ENCODE data around the gene CTNNBIP1. TPM values are rescaled to one million over a fixed set of nuclear protein-coding genes. Genes with fewer than 3 reads are reported as not detected.

Gene CTNNBIP1
- total and polyA plus RNA-seq, 2 donors (not counting 1 experiment from before 2014, with no cell fraction given): 6.9 to 8.7 TPM

DNA sequence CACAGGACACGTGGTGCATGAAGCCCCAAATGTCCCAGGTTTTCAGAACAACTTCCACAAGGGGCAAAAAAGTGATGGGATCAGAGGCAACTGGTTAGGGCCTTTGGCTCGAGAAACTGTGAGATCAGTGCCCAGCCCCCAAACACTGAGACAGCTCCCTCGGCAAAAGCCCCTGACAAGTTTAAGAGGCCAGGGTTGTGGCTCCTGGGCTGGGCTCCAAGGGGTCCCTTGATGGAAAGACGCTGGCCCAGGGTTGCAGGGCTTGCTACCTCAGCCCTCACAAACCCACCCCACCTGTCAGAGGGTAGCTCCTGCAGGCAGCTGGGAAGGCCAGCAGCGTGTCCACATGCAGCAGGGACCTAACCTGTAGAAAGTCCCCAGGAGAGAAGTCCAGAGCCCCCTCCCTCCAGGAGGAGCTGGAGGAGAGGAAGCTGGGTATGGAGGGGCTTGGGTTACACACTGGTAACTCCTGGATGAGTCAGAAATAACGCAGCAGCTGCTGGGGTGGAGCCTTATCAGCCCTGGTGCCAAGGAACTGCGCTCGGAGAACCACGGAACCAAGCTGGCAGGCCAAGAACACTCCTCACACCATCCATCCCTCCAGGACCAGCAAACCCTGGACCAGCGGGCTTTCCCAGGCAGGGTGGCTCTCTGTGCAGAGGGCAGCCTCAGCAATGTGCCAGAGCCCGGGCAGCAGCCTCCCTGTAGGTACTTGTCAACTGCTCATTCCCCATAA, 37.5 kb downstream of the CTNNBIP1 start:
- H3K27ac Mint-ChIP-seq: no peak overlapping the region
- POLR2A ChIA-PET: no interaction called here

More for the DNA sequence above, 37.5 kb downstream of the CTNNBIP1 start:
- CTCF ChIA-PET: interaction anchor here (0.9 to 14.9 kb wide), 6 partner anchors 11 to 377 kb away, joined by 3 to 281 read pairs (median 18); partner anchors contain the start of genes LZIC and NMNAT1
- Histone ChIP-seq H3K9me3 (ENCODE audit: control extremely low read depth in 1 of 3, control insufficient read depth in 2 of 3, insufficient read depth in 1 of 3, low read length in 2 of 3) (no peaks in the 10 kb centered on the region), H3K9ac (ENCODE audit: low read length) (no peak overlapping the region), H3K27ac (ENCODE audit: low read length in 2 of 2) (no peak overlapping the region), H2AFZ (ENCODE audit: insufficient read depth, low read depth, low read length, poor library complexity, severe bottlenecking) (no peak overlapping the region), H3K4me1 (ENCODE audit: control insufficient read depth in 2 of 2, insufficient read depth in 2 of 2, low read length in 2 of 2) (peaks cover 0 to 10% of the 10 kb centered on the region in 2 donors), H4K20me1 (ENCODE audit: control insufficient read depth, insufficient read depth, low read length, poor library complexity, severe bottlenecking) (no peaks in the 10 kb centered on the region), H3K36me3 (replicated peaks in 1 of 2; ENCODE audit: control extremely low read depth in 1 of 2, control insufficient read depth in 1 of 2, extremely low read depth in 1 of 2, insufficient read depth in 2 of 2, low read length in 1 of 2) (peaks cover 0 to 10% of the 10 kb centered on the region in 2 experiments), H3K27me3 (replicated peaks in 1 of 4; ENCODE audit: control extremely low read depth in 1 of 4, control insufficient read depth in 3 of 4, insufficient read depth in 4 of 4, low read length in 3 of 4) (no peaks in the 10 kb centered on the region), H3K79me2 (ENCODE audit: control insufficient read depth, insufficient read depth, low read length) (no peaks in the 10 kb centered on the region), H3K4me3 (ENCODE audit: control extremely low read depth in 1 of 5, extremely low read depth in 1 of 5, insufficient read depth in 1 of 5, low read depth in 2 of 5, low read length in 4 of 5) (no peak overlapping the region), H3K4me2 (replicated peaks; ENCODE audit: low read depth, low read length, poor library complexity, severe bottlenecking) (no peak overlapping the region)
- no peak overlapping the region for H3K4me3 Mint-ChIP-seq
- intact Hi-C loops (cut with micrococcal nuclease): no loop called here
- ATAC-seq (ENCODE audit: low read depth) (no peak), DNase-seq (no peak)
- peaks cover 4% of the 10 kb centered on the region for H3K4me1 Mint-ChIP-seq
- H3K27me3 Mint-ChIP-seq: no peaks in the 10 kb centered on the region
- no peaks in the 10 kb centered on the region for H3K9me3 Mint-ChIP-seq (ENCODE audit: insufficient read depth)
- no peak for TF ChIP-seq EZH2 (IDR thresholded peaks at IDR 0.05; ENCODE audit: borderline replicate concordance, insufficient read depth, low read depth, low read length, poor library complexity, severe bottlenecking)
- TF ChIP-seq, protein P1, sequence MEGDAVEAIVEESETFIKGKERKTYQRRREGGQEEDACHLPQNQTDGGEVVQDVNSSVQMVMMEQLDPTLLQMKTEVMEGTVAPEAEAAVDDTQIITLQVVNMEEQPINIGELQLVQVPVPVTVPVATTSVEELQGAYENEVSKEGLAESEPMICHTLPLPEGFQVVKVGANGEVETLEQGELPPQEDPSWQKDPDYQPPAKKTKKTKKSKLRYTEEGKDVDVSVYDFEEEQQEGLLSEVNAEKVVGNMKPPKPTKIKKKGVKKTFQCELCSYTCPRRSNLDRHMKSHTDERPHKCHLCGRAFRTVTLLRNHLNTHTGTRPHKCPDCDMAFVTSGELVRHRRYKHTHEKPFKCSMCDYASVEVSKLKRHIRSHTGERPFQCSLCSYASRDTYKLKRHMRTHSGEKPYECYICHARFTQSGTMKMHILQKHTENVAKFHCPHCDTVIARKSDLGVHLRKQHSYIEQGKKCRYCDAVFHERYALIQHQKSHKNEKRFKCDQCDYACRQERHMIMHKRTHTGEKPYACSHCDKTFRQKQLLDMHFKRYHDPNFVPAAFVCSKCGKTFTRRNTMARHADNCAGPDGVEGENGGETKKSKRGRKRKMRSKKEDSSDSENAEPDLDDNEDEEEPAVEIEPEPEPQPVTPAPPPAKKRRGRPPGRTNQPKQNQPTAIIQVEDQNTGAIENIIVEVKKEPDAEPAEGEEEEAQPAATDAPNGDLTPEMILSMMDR (IDR thresholded peaks at IDR 0.05): no peak
- 86% methylated on average over 11 of the region's 11 CpGs for WGBS (ENCODE audit: insufficient coverage)
